Endothelial cell of umbilical vein (primary cell): ENCODE measurements around the gene RNF40. TPM values are rescaled to one million over a fixed set of nuclear protein-coding genes. Genes with fewer than 3 reads are reported as not detected.

Experiments used
- BruUV-seq: library from RNA; stranded (reverse); fragments of 400-500 nt; replicated peaks from 2 replicates; lab custom pipeline; 2021; lab: Mats Ljungman, UMichigan
- CTCF ChIA-PET: fragments of 300-600, 350-600 bp; sonication (Branson Sonifier 250); formaldehyde crosslinking; loops from one replicate; lab custom pipeline; 2021; ENCODE audit warnings: antibody characterized with exemption, inconsistent platforms; lab: Charles Lee
- POLR2A ChIA-PET: fragments of 300-600, 350-600 bp; sonication (Branson Sonifier 250); formaldehyde crosslinking; loops from one replicate; lab custom pipeline; 2021; ENCODE audit warnings: antibody characterized with exemption, inconsistent platforms; lab: Charles Lee
- DNase-seq: peaks from one replicate; pipeline ENCODE4 v3.0.0-alpha.2; 2011; ENCODE audit warnings: low read depth, low spot score
- FAIRE-seq: peaks from 2 replicates; lab custom pipeline; 2011; peaks lifted over from hg19 to GRCh38; lab: Jason Lieb, UNC
- H2AFZ ChIP-seq: 2 replicates; pipeline ENCODE4 v1.6.0; 2012; ENCODE audit warnings: low read depth, low read length, control low read depth, inconsistent platforms
- H3K27ac ChIP-seq: 2 replicates; pipeline ENCODE4 v1.5.1; 2011; ENCODE audit warnings: low read depth, mild to moderate bottlenecking, control low read depth, low read length, moderate library complexity; ENCODE audit not compliant: insufficient read depth
- H3K27me3 ChIP-seq, 2 experiments: 2 replicates each; pipeline versions ENCODE4 v1.6.0 to v1.6.1; 2011; ENCODE audit warnings: low read length in 2 of 2, mixed read lengths in 1 of 2; ENCODE audit not compliant: control insufficient read depth in 2 of 2, insufficient read depth in 2 of 2
- H3K36me3 ChIP-seq, 2 experiments: 2 replicates in 1 of 2; 3 replicates in 1 of 2; pipeline ENCODE4 v1.5.1; 2011; ENCODE audit warnings: low read length in 2 of 2, mild to moderate bottlenecking in 1 of 2, moderate library complexity in 1 of 2; ENCODE audit not compliant: control insufficient read depth in 2 of 2, insufficient read depth in 2 of 2; ENCODE audit errors: extremely low read depth in 1 of 2
- H3K4me1 ChIP-seq: 3 replicates; pipeline ENCODE4 v1.5.1; 2011; ENCODE audit warnings: mild to moderate bottlenecking, low read length; ENCODE audit not compliant: control insufficient read depth, insufficient read depth; ENCODE audit errors: extremely low read depth
- H3K4me2 ChIP-seq: 2 replicates; pipeline ENCODE4 v1.6.1; 2011; ENCODE audit warnings: low read length, control low read depth, mixed read lengths; ENCODE audit not compliant: insufficient read depth
- H3K4me3 ChIP-seq, 3 experiments: fragments of 200-600 bp in 1 of 3; sonication (generic), shearing (Covaris generic) in 1 of 3; replicated peaks in 1 of 3; 2 replicates each; pipeline ENCODE4 v1.5.1; 2011 to 2016; ENCODE audit warnings: control low read depth in 3 of 3, low read length in 3 of 3, mild to moderate bottlenecking in 2 of 3, inconsistent platforms in 1 of 3, low read depth in 1 of 3, moderate library complexity in 1 of 3; ENCODE audit not compliant: insufficient read depth in 1 of 3
- H3K79me2 ChIP-seq: 2 replicates; pipeline ENCODE4 v1.6.0; 2012; ENCODE audit warnings: low read length, inconsistent platforms; ENCODE audit not compliant: control insufficient read depth, insufficient read depth
- H3K9ac ChIP-seq: replicated peaks from 2 replicates; pipeline ENCODE3; 2011; ENCODE audit warnings: low read length, control low read depth; ENCODE audit not compliant: insufficient read depth; ENCODE audit errors: extremely low read depth
- H3K9me1 ChIP-seq: replicated peaks from 3 replicates; pipeline ENCODE4 v1.6.0; 2011; ENCODE audit warnings: mild to moderate bottlenecking, low read length; ENCODE audit not compliant: control insufficient read depth, insufficient read depth; ENCODE audit errors: extremely low read depth
- H3K9me3 ChIP-seq: replicated peaks from 2 replicates; pipeline ENCODE4 v1.5.1; 2012; ENCODE audit warnings: low read length, inconsistent platforms; ENCODE audit not compliant: control insufficient read depth, insufficient read depth
- H4K20me1 ChIP-seq: replicated peaks from 2 replicates; pipeline ENCODE3; 2011; ENCODE audit warnings: mild to moderate bottlenecking, low read length; ENCODE audit not compliant: control insufficient read depth, insufficient read depth; ENCODE audit errors: extremely low read depth
- CTCF ChIP-seq, 2 donors: IDR thresholded peaks; 1 replicate in 1 of 2; 2 replicates in 1 of 2; pipeline ENCODE4 v1.5.1; 2011; ENCODE audit warnings: low read length in 2 of 2, mild to moderate bottlenecking in 2 of 2, moderate library complexity in 2 of 2, control low read depth in 1 of 2, inconsistent platforms in 1 of 2, low read depth in 1 of 2; ENCODE audit not compliant: insufficient read depth in 1 of 2; ENCODE audit errors: extremely low read depth in 1 of 2
- EZH2 ChIP-seq: IDR thresholded peaks from 2 replicates; pipeline ENCODE4 v1.6.1; 2012; ENCODE audit warnings: borderline replicate concordance, low read depth, mild to moderate bottlenecking, moderate library complexity, low read length, inconsistent platforms; ENCODE audit not compliant: severe bottlenecking
- FOS ChIP-seq: IDR thresholded peaks from 2 replicates; pipeline ENCODE4 v1.6.1; 2011; ENCODE audit warnings: mild to moderate bottlenecking, low read length, moderate library complexity, borderline replicate concordance; ENCODE audit not compliant: insufficient read depth
- GATA2 ChIP-seq: IDR thresholded peaks from 2 replicates; pipeline ENCODE4 v1.7.0; 2011; ENCODE audit warnings: low read depth, mild to moderate bottlenecking, moderate library complexity, mixed read lengths, low read length; ENCODE audit not compliant: insufficient read length, insufficient read depth
- JUN ChIP-seq: IDR thresholded peaks from 2 replicates; pipeline ENCODE4 v1.6.1; 2011; ENCODE audit warnings: borderline replicate concordance, low read depth; ENCODE audit not compliant: insufficient read length, insufficient read depth
- MAX ChIP-seq: IDR thresholded peaks from 2 replicates; pipeline ENCODE4 v1.6.1; 2011; ENCODE audit not compliant: insufficient read depth, insufficient read length
- MYC ChIP-seq: IDR thresholded peaks from one replicate; pipeline ENCODE4 v1.6.1; 2011; ENCODE audit warnings: mild to moderate bottlenecking, low read depth, low read length
- POLR2A ChIP-seq: IDR thresholded peaks from 2 replicates; pipeline ENCODE4 v1.6.1; 2012; ENCODE audit warnings: low read depth, mild to moderate bottlenecking, control low read depth, low read length
- POLR2AphosphoS5 ChIP-seq: IDR thresholded peaks from 2 replicates; pipeline ENCODE4 v1.6.1; 2012; ENCODE audit warnings: low read depth, mild to moderate bottlenecking, control low read depth, low read length, moderate library complexity; ENCODE audit not compliant: insufficient read depth
- dilution Hi-C: fragments of 300-500 bp; cut with MboI; formaldehyde crosslinking; loops from one replicate; pipeline ENCODE4 v1.15.0; 2019; ENCODE audit warnings: low sequenced_read_pairs; ENCODE audit not compliant: extremely low pct_ligation_motif_present
- intact Hi-C: fragments of 100-400 bp; cut with micrococcal nuclease; formaldehyde crosslinking; loops from one replicate; pipeline ENCODE4 v1.10.0; 2022
- polyA plus RNA-seq, 4 experiments: library from polyadenylated mRNA; depleted of rRNA in 3 of 4; stranded (reverse) in 3 of 4; unstranded in 1 of 4; fragments of >200 nt; gene quantifications; 2 replicates each; pipeline versions ENCODE4 v1.2.1 to v1.2.3, GENCODE V29; 2011 to 2012; ENCODE audit warnings: missing spikeins in 1 of 4
- total RNA-seq: library from RNA; stranded (reverse); gene quantifications from 2 replicates; pipeline ENCODE4 v1.2.3, GENCODE V29; 2021

RNF40 gene
- total and polyA plus RNA-seq, 2 donors (not counting 3 experiments of a cell fraction or from before 2014, with no cell fraction given): 60.5 to 102 TPM

- H3K4me1 ChIP-seq: peaks cover 4% of the 10 kb centered on the region
- no peak overlapping the region for H3K4me2 ChIP-seq
- H3K27ac ChIP-seq: no peak overlapping the region
- H3K27me3 ChIP-seq: no peaks in the 10 kb centered on the region
- ChIA-PET CTCF (interaction anchor here (1.7 kb wide), 1 partner anchor 9 kb away, joined by 3 read pairs; the partner anchor contains the start of gene PHKG2), POLR2A (no interaction called here)
- no peaks in the 10 kb centered on the region for H4K20me1 ChIP-seq
- H3K79me2 ChIP-seq: no peaks in the 10 kb centered on the region
- H3K9me1 ChIP-seq: no peaks in the 10 kb centered on the region
- H3K9ac ChIP-seq: no peak overlapping the region
- FAIRE-seq: no peak
- no peak overlapping the region for H2AFZ ChIP-seq
- intact Hi-C loops: no loop called here
- DNase-seq: no peak
- TF ChIP-seq CTCF (IDR thresholded peaks at IDR 0.05; ENCODE audit: extremely low read depth in 1 of 2, insufficient read depth in 1 of 2, low read depth in 1 of 2, low read length in 2 of 2): no peak
- TF ChIP-seq JUN: no peak
- no peak for TF ChIP-seq MAX
- TF ChIP-seq MYC: no peak
- TF ChIP-seq POLR2AphosphoS5: no peak
- no peak for TF ChIP-seq FOS
- TF ChIP-seq POLR2A: no peak
- TF ChIP-seq GATA2: no peak
- TF ChIP-seq EZH2: no peak
- no TSS peak for BruUV-seq
- peaks cover 3 to 22% of the 10 kb centered on the region in 2 experiments for H3K36me3 ChIP-seq
- dilution Hi-C loops: no loop called here
- H3K9me3 ChIP-seq: no peaks in the 10 kb centered on the region
- no peak overlapping the region for H3K4me3 ChIP-seq
Observed at GRCh38 chr16:30757316-30757715, 4.8 kb upstream of the RNF40 start.
